Epidermal melanocyte (primary cell): ENCODE measurements around the gene EPHA3.

Experiments used
- DNase-seq: peaks from one replicate; pipeline ENCODE4 v3.0.0; 2011; ENCODE audit warnings: low spot score; ENCODE audit not compliant: insufficient read length

The EPHA3 gene

DNA sequence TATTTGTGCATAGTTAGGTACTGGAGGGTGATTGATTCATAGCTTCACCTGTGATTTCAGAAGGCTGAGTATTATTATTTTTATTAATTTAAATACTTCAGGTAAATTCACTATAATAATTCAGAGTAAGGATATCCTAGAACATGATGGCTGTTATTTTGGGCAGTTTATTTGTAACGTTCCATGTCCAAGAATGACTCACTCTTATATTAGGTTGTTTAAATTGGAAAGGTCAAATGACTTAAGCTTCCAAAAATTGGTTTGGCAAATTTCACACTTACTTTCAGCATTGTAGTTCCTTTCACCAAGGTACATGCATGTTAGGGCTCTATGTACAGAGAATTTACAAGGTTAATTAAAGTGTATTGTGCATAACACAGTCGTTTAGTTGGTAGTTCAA, 120.2 kb downstream of the EPHA3 start:
- DNase-seq = no peak

DNA sequence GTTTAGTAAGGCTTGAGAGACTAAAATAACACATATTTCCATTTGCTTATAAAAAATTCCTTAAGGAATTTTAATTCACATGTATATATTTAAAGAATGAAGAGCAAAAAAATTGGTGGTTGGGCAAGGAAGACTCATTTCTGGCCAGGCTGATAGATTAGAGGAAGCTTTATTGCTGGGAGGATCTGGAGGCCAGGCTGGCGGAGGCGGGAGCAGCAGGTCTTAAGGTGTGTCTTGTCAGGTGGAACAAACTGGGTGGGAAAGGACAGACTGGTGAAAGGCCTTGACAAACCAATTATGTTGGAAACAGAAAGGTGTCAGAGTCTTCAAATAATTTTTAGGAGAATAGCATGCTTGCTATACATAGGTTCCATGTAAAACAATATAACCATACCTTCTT, 124.7 kb downstream of the EPHA3 start:
- DNase-seq = no peak

DNA sequence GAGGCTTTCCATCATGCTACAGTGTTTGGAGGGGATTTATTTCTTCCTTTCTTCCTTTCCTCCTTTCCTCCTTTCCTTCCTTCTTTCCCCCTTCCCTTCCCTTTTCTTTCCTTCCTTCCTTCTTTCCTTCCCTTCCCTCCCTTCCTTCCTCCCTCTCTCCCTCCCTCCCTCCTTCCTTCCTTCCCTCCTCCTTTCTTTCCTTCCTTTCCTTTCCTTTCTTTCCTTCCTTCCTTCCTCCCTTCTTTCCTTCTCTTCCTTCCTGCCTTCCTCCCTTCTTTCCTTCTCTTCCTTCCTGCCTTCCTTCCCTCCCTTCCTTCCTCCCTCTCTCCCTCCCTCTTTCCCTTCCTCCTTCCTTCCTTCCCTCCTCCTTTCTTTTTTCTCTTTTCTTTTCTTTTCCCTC, 127.2 kb downstream of the EPHA3 start:
- no peak for DNase-seq

DNA sequence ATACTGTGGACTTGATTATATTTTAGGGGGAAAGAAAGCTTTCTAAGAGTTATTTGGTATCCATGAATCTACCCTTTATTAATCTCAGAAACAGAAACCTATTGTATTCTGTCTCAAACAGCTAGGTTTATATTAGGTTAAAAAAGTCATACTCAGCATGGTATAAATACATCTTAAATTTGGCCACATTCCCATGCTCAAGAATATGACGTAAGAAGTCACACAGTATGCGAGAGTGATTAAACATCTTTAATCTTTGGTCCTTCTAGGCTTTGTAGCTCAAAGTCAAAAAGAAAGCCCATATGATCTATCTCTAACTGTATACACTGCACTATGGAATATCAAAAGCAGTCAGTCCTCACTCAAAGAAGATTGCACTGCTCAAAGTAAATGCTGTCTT, 131.4 kb downstream of the EPHA3 start:
- no peak for DNase-seq

DNA sequence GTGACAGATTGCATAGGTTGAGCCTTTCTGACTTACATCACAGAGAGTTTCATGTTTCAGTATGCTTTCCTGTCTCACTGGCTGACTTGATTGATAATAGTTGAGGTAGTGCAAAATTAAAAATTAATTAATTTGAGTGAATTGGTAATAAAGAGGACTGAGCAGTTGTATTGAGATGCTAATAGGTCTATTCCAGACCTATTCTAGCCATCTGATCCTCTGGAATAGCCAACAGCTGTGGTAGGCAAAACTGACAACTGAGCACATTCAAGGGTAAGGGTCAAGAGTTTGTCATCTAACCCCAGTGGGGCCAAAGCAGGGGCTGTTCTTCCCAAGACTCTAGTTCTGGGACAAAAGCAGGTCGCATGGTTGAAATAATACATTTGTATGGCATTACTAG, 132.4 kb downstream of the EPHA3 start:
- no peak for DNase-seq

DNA sequence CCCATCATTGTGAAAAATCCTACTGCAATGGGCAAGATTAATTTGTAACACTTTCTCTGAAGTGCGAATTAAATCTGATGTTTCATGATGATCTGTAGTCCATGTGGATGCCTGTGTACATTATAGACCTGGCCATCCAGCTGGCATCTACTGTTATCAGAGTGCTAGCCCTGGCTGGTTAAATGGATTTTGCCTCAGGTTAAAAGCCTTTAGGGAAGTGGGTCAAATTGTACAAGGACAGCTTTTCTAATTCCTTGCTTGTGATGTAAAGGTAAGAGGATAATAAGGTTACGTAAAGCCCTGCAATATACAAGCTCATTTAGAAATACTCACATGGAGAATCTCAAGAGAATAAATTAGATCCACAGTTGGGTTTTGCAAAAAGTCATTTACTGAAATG, 138.2 kb downstream of the EPHA3 start:
- DNase-seq = no peak

DNA sequence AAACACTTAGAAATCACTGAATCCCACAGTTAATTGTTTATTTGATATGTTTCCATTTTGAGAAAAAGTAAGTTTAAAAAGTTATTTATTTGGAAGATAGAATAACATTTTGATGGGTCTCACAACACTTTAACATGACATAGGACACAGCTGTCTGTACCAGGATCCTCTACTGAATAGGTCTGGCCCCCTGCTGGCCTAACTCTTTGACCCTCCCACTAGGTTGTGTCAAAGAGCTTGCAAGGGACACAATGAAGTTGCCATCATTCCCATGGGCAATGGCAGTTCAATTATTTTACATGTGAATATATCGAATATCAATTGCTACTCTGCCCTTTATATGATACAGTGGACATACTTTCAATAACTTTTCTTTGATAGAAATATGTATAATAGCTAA, 138.9 kb downstream of the EPHA3 start:
- DNase-seq = no peak

DNA sequence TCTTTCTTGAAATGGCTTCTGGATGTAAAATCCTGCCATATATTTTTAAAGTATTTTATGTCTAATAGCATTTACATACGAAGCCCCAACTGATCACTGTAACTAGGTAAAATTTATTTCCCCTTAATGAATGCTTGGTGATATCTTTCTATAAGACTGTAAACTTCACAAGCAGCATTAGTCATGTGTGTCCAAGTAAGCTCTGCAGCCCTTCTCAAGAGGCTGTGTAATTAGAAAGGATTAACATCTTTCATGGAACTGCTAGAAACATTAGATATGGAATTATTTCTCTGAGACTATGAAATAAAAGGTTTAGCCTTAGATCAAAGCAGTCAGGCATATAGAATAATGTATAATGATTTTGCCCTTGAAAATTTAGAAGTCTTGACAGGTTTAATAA, 143.3 kb downstream of the EPHA3 start:
- no peak for DNase-seq

DNA sequence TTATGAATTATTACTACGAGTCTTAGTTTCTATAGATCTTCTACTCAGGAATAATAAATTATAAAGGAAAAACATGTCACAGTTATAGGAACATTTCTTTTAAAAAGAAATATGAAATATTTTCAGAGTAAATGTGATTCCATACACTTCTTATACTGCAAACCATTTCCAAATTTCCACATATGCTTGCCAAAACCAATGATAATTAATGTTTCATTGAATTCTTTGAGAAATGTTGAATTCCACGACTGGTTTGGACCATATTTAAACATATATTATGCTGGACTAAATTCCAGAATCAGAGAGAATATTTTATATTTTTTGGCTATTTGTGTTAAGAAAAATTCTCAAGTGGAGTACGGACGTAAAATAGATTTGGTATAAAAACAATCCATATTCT, 144.6 kb downstream of the EPHA3 start:
- no peak for DNase-seq

DNA sequence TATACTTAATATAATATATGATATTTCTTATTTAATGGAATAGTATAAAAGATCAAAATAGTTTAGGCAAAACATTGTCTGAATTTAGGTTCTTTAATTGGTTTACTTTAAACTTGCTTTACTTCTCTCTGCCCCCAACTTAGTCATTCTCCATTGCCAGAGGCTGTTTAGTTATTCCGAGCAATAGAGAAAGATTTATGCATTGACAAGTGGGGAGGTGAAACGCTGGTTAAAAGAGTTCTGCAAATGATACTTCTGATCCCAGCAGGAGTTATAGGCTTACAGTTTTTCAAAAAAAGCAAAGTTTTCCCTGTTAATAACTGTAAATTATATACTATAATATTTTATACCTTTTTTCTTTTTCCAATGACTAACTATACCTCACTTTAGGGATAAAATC, 145.4 kb downstream of the EPHA3 start:
- DNase-seq = no peak

DNA sequence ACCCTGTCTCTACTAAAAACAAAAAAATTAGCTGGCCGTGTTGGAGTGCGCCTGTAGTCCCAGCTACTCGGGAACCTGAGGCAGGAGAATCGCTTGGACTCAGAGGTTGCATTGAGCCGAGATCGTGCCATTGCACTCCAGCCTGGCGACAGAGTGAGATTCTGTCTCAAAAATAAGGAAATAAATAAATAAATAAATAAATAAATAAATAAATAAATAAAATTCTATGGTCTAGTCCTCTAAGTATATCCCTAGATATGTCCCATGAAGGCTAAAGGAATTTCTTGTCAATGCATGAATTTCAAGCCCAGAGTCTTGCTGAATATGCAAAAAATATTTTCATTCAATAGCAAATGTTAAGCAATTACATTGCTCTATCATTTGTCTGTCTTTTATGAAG, 149.0 kb downstream of the EPHA3 start:
- DNase-seq = no peak

DNA sequence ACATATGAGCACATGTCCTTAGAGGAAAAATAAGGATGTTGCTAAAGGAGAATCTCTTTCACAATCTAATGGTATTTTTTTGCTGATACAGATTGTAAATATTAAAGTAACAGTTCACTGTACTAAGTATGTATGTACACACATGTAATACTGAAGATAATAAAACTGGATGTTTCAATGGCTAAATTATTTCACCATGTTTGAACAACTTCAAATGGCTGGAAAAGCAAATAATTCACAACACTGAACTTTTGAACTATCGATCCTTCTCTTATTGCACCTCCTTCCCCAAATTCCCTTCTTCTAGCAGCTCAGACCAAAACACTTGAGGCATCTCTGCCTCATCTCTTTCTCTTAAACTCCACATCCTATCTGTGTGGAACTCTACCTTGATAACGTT, 149.5 kb downstream of the EPHA3 start:
- DNase-seq = no peak

DNA sequence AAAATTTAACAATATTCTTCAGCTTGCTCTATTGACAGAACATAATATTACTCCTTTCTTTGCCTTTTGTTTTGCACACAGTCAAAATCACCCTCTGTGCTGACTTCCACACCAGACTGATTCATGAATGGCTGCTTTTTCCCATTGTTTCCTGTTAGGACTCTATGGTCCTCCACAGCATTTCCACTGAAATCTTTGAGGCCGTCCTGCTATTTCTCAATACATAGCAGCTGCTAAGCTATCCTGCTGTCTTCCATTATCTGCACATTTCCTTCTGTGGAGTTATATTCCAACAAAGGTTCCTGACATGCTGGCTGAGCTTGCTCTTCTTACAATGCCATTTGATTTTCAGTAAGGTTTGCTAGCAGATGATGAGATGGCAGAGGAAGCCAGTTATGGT, 153.3 kb downstream of the EPHA3 start:
- no peak for DNase-seq

DNA sequence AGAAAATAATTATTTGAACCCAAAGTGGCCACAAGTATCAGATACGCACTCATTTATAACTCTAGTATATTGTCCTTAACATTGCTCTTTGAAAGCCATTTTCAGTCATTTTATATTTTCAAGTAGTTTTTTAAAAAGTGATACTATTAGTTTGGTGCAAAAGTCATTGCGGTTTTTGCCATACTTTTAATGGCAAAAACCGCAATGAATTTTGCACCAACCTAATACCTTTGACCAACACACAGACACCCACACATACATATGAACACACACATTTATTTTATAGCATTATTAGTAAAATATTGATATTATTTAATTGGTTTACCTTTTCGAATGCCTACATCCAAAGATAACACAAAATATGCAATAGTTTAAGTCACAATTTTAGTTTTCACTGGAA, 154.3 kb downstream of the EPHA3 start:
- DNase-seq = no peak

DNA sequence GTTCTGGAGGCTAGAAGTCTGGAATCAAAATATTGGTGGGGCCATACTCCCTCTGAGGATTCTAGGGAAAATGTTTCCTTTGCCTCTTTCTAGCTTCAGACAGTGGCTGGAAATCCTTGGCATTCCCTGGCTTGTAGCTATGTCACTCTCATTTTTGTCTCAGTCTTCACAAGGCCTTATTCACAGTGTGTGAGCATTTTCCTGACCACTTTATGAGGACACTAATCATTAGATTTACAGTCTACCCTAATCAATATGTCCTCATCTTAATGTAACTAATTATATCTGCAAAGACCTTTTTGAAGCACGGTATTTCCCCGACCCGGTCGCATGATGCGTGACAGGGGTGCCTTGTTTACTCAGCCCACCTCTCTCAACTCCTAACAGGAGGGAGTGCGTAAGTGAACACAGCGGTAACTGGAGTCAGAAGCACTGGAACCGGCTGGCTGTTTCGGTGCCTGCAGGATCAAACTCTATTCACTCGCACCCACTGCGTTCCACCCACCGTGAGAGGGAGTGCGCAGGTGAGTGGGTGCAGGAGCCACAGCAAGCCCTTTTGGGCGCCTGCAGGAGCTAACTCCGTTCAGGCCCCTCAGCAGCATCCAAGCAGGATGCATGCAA, 155.0 kb downstream of the EPHA3 start:
- DNase-seq = no peak

DNA sequence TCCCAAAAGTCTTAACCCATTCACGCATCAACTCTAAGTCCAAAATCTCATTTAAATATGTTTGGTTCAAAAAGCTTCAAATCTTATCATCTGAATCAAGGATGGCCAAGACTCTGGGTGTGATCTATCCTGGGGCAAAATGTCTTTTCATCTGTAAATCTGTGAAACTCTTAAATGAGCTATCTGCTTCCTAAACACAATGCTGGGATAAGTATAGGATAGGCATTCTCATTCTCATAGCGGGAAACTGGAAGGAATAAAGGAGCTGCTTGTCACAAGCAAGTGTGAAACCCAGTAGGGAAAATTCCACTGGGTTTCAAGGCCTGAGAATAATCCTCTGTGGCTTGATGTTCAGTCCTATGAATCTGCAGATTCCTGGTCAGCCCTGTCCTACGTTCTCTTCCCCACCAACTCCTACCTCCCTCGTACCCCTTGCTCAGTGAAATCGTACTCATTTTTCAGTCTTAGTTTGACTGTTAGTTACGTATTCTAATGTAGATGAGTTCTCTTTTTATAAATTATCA, 156.7 kb downstream of the EPHA3 start:
- DNase-seq = no peak

DNA sequence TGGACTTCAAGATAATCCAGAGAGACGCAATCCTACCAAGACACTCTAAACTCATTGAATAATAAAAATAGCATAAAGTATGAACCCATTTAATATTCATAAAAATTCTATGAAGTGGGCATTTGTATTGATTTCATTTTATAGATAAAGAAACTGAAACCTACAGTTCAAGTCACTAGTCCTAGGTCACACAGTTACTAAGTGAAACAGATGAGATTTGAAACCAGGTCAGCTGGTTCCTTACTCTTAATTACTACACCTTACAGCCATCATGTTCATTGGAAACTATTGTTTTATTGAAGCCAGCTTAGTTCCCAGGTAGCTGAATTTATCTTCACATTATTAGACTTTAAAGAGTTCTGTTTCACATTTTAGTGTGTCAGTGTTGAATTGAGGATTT, 158.7 kb downstream of the EPHA3 start:
- DNase-seq = no peak

DNA sequence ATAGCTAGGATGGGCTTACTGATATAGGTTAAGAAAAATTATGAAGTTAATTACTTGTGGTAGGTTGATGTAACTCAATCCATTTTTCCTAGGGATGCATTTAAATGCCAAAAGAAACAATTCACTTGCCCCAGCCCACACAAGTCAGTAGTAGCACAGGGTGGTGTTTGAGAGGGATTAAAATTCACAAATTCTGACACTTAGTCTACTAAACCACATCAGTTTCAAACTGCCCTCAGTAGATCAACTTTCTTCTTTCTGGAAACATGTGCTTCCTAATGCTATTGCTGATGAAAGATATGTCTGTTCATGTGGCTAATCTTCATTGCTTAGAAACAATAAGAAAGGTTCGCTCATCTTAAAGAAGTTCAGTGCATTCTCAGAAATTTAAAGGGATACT, 160.6 kb downstream of the EPHA3 start:
- no peak for DNase-seq

DNA sequence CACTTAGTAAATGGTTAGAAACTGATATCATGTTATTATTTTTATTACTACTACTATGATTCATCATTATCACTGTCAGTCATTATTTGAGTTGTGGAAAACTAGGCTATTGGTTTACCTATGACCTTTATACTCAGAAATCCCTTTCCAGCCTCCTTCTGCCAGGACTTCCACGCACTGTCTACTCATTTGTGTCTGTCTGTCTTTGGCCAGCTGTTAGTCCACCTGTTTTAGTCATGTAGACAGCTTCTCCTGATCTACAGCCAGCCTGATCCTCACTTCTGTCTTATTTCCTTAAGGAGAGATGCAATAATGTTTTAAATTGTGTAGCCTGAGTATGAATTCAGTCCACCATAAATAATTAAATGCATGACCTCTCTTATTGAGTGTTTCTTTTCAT, 162.8 kb downstream of the EPHA3 start:
- no peak for DNase-seq

DNA sequence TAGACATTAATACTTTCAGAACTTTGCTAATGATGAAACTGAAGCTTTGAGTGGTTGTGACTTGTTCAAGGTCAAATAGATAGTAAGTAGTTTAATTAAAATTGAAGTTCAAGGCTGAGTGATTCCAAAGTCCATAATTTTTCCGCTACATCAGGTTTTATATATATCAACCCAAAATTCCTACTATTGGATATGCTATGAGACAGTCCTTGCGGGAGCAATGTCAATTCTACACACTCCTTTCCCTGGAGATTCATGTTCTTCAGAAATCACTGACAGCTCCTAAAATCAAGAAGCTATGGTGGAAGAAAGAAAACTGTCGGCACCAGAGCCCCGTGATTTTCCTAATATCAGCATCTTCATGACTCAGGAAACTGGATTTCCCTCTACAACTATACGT, 167.6 kb downstream of the EPHA3 start:
- no peak for DNase-seq

DNA sequence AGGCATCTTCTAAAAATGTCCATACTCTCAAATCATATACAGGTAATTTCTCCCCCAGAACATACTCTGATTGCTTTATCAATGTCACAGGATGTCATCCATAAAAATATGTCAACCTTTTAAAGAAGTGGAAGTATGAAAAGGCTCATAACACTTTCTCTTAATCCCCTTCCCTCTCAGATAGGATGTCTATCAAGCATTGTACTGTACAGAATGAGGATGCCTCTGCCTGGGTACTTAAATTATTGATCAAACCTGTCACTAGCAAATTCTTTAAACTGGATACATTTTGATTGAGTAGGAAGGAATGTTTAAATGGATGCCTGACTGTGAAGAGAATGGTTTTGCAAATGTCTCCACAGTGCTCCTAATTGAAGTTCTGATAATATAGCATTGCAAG, 168.7 kb downstream of the EPHA3 start:
- DNase-seq = no peak

DNA sequence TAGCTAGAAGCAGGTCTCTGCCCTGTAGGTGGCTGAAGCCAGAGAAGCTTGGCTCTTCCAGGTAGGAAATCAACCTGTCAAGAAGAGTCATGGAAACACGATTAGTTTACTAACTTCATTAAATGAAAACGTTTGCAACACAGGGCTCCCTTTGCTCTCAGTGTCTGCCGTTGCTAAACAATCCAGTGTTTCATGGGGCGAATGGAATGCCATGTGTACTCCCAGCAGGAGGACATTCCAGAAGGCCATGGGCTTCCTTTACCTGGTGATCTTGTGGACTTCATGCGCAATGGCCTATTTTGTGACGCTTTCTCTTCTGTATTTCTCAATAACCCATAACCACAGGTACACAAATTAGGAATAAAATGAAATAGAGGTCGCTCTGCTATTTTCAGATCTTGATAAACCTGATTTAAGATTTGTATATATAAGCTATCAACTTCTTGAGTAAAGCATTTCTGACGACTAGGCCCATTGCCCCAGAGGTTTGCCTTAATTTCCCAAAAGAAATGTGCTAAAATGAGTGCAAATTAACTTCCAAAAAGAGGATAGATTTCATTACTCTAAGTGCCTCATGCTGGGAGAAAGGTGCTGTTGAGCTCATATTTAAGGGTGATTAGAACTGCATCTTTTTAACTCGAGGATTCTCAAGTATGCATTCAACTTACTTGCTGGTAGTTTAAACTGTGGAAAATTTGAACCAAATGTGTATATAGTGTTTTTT, 171.0 kb downstream of the EPHA3 start:
- no peak for DNase-seq

DNA sequence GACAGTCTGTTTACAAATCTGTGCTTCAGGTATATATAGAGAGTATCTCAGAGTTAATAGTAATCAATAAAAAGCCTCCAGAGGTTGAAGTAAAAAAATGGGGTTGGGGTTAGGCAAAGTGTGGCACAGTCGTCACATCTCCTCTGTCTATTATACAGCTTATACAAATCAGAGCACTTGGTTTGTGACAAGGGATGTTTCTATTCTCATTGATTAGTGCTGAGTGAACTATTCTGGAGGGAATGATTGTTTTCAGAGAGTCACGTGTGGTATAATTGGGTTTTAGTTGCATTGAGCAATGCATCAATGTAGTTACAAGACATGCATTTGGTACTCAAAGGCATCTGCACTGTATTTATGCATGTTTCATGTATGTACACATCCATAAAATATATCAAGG, 172.9 kb downstream of the EPHA3 start:
- DNase-seq = no peak
